GM21717 (cell line): ENCODE results near the gene LURAP1L.

Source experiments
- ATAC-seq: cut with Tn5 transposase; IDR thresholded peaks from one replicate; pipeline ENCODE4 v1.9.1; 2021; ENCODE audit warnings: mild to moderate bottlenecking, moderate library complexity; ENCODE audit not compliant: unreplicated experiment

LURAP1L gene

GRCh38 chr9:12775679-12776512 lies 1.1 kb downstream of the LURAP1L start:
- peak; percentile 85 for ATAC-seq

- no peak for ATAC-seq
Measured at GRCh38 chr9:12776513-12777055, 1.8 kb downstream of the LURAP1L start.

GRCh38 chr9:12777121-12778022 lies 2.6 kb downstream of the LURAP1L start:
- no peak for ATAC-seq

GRCh38 chr9:12778389-12778788 lies 3.6 kb downstream of the LURAP1L start:
- ATAC-seq: no peak

- no peak for ATAC-seq
Measured at GRCh38 chr9:12781226-12781733, 6.5 kb downstream of the LURAP1L start.

GRCh38 chr9:12783767-12784460 lies 9.1 kb downstream of the LURAP1L start:
- ATAC-seq: no peak

- peak; percentile 98 for ATAC-seq
Measured at GRCh38 chr9:12784461-12785259, 9.8 kb downstream of the LURAP1L start.

- ATAC-seq: no peak
Measured at GRCh38 chr9:12785260-12785770, 10.5 kb downstream of the LURAP1L start.

GRCh38 chr9:12785941-12786340 lies 11.1 kb downstream of the LURAP1L start:
- ATAC-seq: no peak

- ATAC-seq: no peak
Measured at GRCh38 chr9:12790001-12790400, 15.2 kb downstream of the LURAP1L start.

- no peak for ATAC-seq
Measured at GRCh38 chr9:12790883-12791282, 16.1 kb downstream of the LURAP1L start.

- ATAC-seq: no peak
Measured at GRCh38 chr9:12794101-12794799, 19.4 kb downstream of the LURAP1L start.

GRCh38 chr9:12796601-12797000 lies 21.8 kb downstream of the LURAP1L start:
- no peak for ATAC-seq

GRCh38 chr9:12797037-12797436 lies 22.2 kb downstream of the LURAP1L start:
- no peak for ATAC-seq

- no peak for ATAC-seq
Measured at GRCh38 chr9:12798066-12798770, 23.4 kb downstream of the LURAP1L start.

GRCh38 chr9:12801187-12801586 lies 26.4 kb downstream of the LURAP1L start:
- ATAC-seq: no peak

- no peak for ATAC-seq
Measured at GRCh38 chr9:12801663-12802062, 26.8 kb downstream of the LURAP1L start.

GRCh38 chr9:12802093-12802492 lies 27.3 kb downstream of the LURAP1L start:
- no peak for ATAC-seq
